Neuronal stem cell (in vitro differentiated cells): Measurements from ENCODE around the gene MAP1A.

Experiments
- DNase-seq: peaks from one replicate; pipeline ENCODE4 v3.0.0-alpha.2; 2013; ENCODE audit warnings: low spot score
- H2AFZ ChIP-seq: one replicate; pipeline ENCODE4 v1.6.1; 2013; ENCODE audit warnings: mild to moderate bottlenecking, low read length, inconsistent platforms
- H2AK5ac ChIP-seq: 2 replicates; pipeline ENCODE4 v1.6.1; 2013; ENCODE audit warnings: low read depth, mild to moderate bottlenecking, inconsistent platforms, low read length, moderate library complexity, mixed read lengths
- H2BK120ac ChIP-seq: 2 replicates; pipeline ENCODE4 v1.6.1; 2013; ENCODE audit warnings: low read depth, mild to moderate bottlenecking, inconsistent platforms, low read length, moderate library complexity, mixed read lengths
- H2BK12ac ChIP-seq: one replicate; pipeline ENCODE4 v1.6.1; 2013; ENCODE audit warnings: low read length, inconsistent platforms
- H2BK15ac ChIP-seq: 2 replicates; pipeline ENCODE4 v1.6.1; 2013; ENCODE audit warnings: mild to moderate bottlenecking, low read length, inconsistent platforms, mixed read lengths
- H2BK5ac ChIP-seq: one replicate; pipeline ENCODE4 v1.6.1; 2013; ENCODE audit warnings: inconsistent platforms, mild to moderate bottlenecking, low read length, moderate library complexity
- H3K14ac ChIP-seq: one replicate; pipeline ENCODE4 v1.6.1; 2013; ENCODE audit warnings: low read length, inconsistent platforms
- H3K18ac ChIP-seq: 2 replicates; pipeline ENCODE4 v1.6.1; 2013; ENCODE audit warnings: low read length, inconsistent platforms
- H3K23ac ChIP-seq: 2 replicates; pipeline ENCODE4 v1.6.1; 2013; ENCODE audit warnings: low read depth, mild to moderate bottlenecking, mixed read lengths, low read length, inconsistent platforms; ENCODE audit not compliant: poor library complexity
- H3K27ac ChIP-seq: replicated peaks from 3 replicates; pipeline ENCODE4 v1.5.1; 2013; ENCODE audit warnings: low read length, inconsistent platforms
- H3K27me3 ChIP-seq, 3 experiments: 2 replicates each; pipeline ENCODE4 v1.6.1; 2013; ENCODE audit warnings: low read length in 3 of 3, mild to moderate bottlenecking in 2 of 3, inconsistent platforms in 1 of 3, low read depth in 1 of 3, mixed read lengths in 1 of 3, moderate library complexity in 1 of 3; ENCODE audit not compliant: control insufficient read depth in 3 of 3, insufficient read depth in 3 of 3
- H3K36me3 ChIP-seq, 2 donors: replicated peaks in 1 of 2; 2 replicates each; pipeline ENCODE4 v1.6.1; 2013; ENCODE audit warnings: low read length in 2 of 2; ENCODE audit not compliant: control insufficient read depth in 2 of 2, insufficient read depth in 2 of 2
- H3K4ac ChIP-seq: 2 replicates; pipeline ENCODE4 v1.6.1; 2013; ENCODE audit warnings: inconsistent platforms, mild to moderate bottlenecking, low read length, moderate library complexity
- H3K4me1 ChIP-seq, 2 donors: 1 replicate in 1 of 2; 2 replicates in 1 of 2; pipeline ENCODE4 v1.6.1; 2013; ENCODE audit warnings: low read length in 2 of 2, low read depth in 1 of 2; ENCODE audit not compliant: control insufficient read depth in 2 of 2, insufficient read depth in 1 of 2
- H3K4me2 ChIP-seq: one replicate; pipeline ENCODE4 v1.6.1; 2013; ENCODE audit warnings: mild to moderate bottlenecking, low read length, inconsistent platforms; ENCODE audit not compliant: insufficient read depth, poor library complexity, severe bottlenecking
- H3K4me3 ChIP-seq, 2 donors: 2 replicates each; pipeline ENCODE4 v1.5.1; 2013; ENCODE audit warnings: low read length in 2 of 2, mild to moderate bottlenecking in 2 of 2, inconsistent platforms in 1 of 2, moderate library complexity in 1 of 2
- H3K79me1 ChIP-seq: one replicate; pipeline ENCODE4 v1.6.1; 2013; ENCODE audit warnings: low read depth, mild to moderate bottlenecking, inconsistent platforms, low read length, moderate library complexity
- H3K9ac ChIP-seq: one replicate; pipeline ENCODE4 v1.6.1; 2013; ENCODE audit warnings: mild to moderate bottlenecking, low read depth, low read length, inconsistent platforms; ENCODE audit not compliant: poor library complexity
- H3K9me3 ChIP-seq, 2 donors: replicated peaks in 1 of 2; 2 replicates each; pipeline versions ENCODE3 to v1.6.1; 2013; ENCODE audit warnings: low read length in 2 of 2, mild to moderate bottlenecking in 2 of 2, inconsistent platforms in 1 of 2, low read depth in 1 of 2, mixed read lengths in 1 of 2, moderate library complexity in 1 of 2; ENCODE audit not compliant: control insufficient read depth in 2 of 2, insufficient read depth in 1 of 2
- H4K8ac ChIP-seq: one replicate; pipeline ENCODE4 v1.6.1; 2013; ENCODE audit warnings: low read depth, mild to moderate bottlenecking, inconsistent platforms, low read length, moderate library complexity
- H4K91ac ChIP-seq: one replicate; pipeline ENCODE4 v1.6.1; 2013; ENCODE audit warnings: low read length, low read depth, mild to moderate bottlenecking, inconsistent platforms; ENCODE audit not compliant: poor library complexity
- WGBS, 2 donors: extraction: QIAGEN DNeasy Blood & Tissue Kit; methylation state at CpG; one replicate each; pipeline ENCODE4 v1.1.7; 2013; ENCODE audit warnings: missing lambda C conversion rate in 2 of 2, mixed read lengths in 1 of 2; ENCODE audit not compliant: insufficient read length in 2 of 2, insufficient replicate concordance in 1 of 2; ENCODE audit errors: extremely low coverage in 2 of 2; 5-methylcytosine and 5-hydroxymethylcytosine counted together

Gene MAP1A

GRCh38 chr15:43520138-43520537 is 2.7 kb downstream of the MAP1A start:
- H3K27me3 ChIP-seq: no peaks in the 10 kb centered on the region
- peaks cover 28 to 32% of the 10 kb centered on the region in 2 donors for H3K4me1 ChIP-seq

GRCh38 chr15:43521419-43521818 is 4.0 kb downstream of the MAP1A start:
- Histone ChIP-seq H3K4me1 (peaks cover 22 to 26% of the 10 kb centered on the region in 2 donors), H3K79me1 (no peaks in the 10 kb centered on the region), H2BK15ac (no peak overlapping the region), H2AK5ac (no peak overlapping the region), H3K14ac (no peak overlapping the region), H4K8ac (no peak overlapping the region), H3K4me2 (no peak overlapping the region), H3K9ac (no peak overlapping the region), H2BK5ac (no peak overlapping the region), H3K9me3 (peaks cover 9 to 18% of the 10 kb centered on the region in 2 donors), H3K27ac (no peak overlapping the region), H3K36me3 (peaks cover 45 to 58% of the 10 kb centered on the region in 2 donors), H3K4ac (no peak overlapping the region), H2BK120ac (no peak overlapping the region), H2AFZ (no peak overlapping the region), H2BK12ac (no peak overlapping the region), H3K18ac (no peak overlapping the region), H3K27me3 (no peaks in the 10 kb centered on the region), H3K4me3 (no peak overlapping the region), H4K91ac (no peak overlapping the region), H3K23ac (no peak overlapping the region)
- no CpG with 5 or more reads among the region's 11 CpGs for WGBS, 2 donors
- DNase-seq: no peak

More at GRCh38 chr15:43520138-43520537, 2.7 kb downstream of the MAP1A start:
- Histone ChIP-seq H3K9me3 (peaks cover 9 to 13% of the 10 kb centered on the region in 2 donors), H3K4me3 (no peak overlapping the region), H3K27ac (no peak overlapping the region), H3K9ac (no peak overlapping the region), H2BK15ac (peak overlapping the region; percentile 5), H3K23ac (no peak overlapping the region), H3K4me2 (no peak overlapping the region), H3K14ac (no peak overlapping the region), H4K91ac (no peak overlapping the region), H2AK5ac (no peak overlapping the region), H2BK5ac (no peak overlapping the region), H3K4ac (no peak overlapping the region), H2BK12ac (no peak overlapping the region), H4K8ac (no peak overlapping the region), H3K79me1 (no peaks in the 10 kb centered on the region), H2BK120ac (no peak overlapping the region), H3K36me3 (peaks cover 42 to 50% of the 10 kb centered on the region in 2 donors), H3K18ac (no peak overlapping the region), H2AFZ (no peak overlapping the region)
- no peak for DNase-seq
- WGBS, 2 donors: no CpG with 5 or more reads among the region's 2 CpGs

DNA sequence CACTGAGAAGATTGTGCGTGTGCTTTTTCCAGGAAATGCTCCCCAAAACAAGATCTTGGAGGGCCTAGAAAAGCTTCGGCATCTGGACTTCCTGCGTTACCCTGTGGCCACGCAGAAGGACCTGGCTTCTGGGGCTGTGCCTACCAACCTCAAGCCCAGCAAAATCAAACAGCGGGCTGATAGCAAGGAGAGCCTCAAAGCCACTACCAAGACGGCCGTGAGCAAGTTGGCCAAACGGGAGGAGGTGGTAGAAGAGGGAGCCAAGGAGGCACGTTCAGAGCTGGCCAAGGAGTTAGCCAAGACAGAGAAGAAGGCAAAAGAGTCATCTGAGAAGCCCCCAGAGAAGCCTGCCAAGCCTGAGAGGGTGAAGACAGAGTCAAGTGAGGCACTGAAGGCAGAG is 4.8 kb downstream of the MAP1A start:
- no peak overlapping the region for H2BK5ac ChIP-seq
- H3K4me1 ChIP-seq: peaks cover 14 to 20% of the 10 kb centered on the region in 2 donors
- H2BK15ac ChIP-seq: no peak overlapping the region
- H4K91ac ChIP-seq: no peak overlapping the region
- no peaks in the 10 kb centered on the region for H3K27me3 ChIP-seq
- no peak for DNase-seq
- no peak overlapping the region for H2AFZ ChIP-seq
- no peak overlapping the region for H3K4me2 ChIP-seq
- H3K9me3 ChIP-seq: peaks cover 9 to 18% of the 10 kb centered on the region in 2 donors
- H3K79me1 ChIP-seq: no peaks in the 10 kb centered on the region
- no CpG with 5 or more reads among the region's 9 CpGs for WGBS, 2 donors
- H2AK5ac ChIP-seq: no peak overlapping the region
- no peak overlapping the region for H3K4me3 ChIP-seq
- H3K27ac ChIP-seq: no peak overlapping the region
- no peak overlapping the region for H4K8ac ChIP-seq
- H2BK12ac ChIP-seq: no peak overlapping the region
- no peak overlapping the region for H3K18ac ChIP-seq
- H3K9ac ChIP-seq: no peak overlapping the region
- no peak overlapping the region for H3K4ac ChIP-seq
- H3K36me3 ChIP-seq: peaks cover 47 to 58% of the 10 kb centered on the region in 2 donors
- no peak overlapping the region for H2BK120ac ChIP-seq
- no peak overlapping the region for H3K23ac ChIP-seq
- no peak overlapping the region for H3K14ac ChIP-seq

DNA sequence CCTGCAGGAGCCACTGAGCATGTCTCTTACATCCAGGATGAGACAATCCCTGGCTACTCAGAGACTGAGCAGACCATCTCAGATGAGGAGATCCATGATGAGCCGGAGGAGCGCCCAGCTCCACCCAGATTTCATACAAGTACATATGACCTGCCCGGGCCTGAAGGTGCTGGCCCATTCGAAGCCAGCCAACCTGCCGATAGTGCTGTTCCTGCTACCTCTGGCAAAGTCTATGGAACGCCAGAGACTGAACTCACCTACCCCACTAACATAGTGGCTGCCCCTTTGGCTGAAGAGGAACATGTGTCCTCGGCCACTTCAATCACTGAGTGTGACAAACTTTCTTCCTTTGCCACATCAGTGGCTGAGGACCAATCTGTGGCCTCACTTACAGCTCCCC is 6.2 kb downstream of the MAP1A start:
- Histone ChIP-seq H4K91ac (no peak overlapping the region), H3K4ac (no peak overlapping the region), H2BK15ac (no peak overlapping the region), H2AK5ac (no peak overlapping the region), H3K23ac (no peak overlapping the region), H3K4me2 (no peak overlapping the region), H2BK12ac (no peak overlapping the region), H3K27ac (no peak overlapping the region), H2BK5ac (no peak overlapping the region), H3K9ac (no peak overlapping the region), H3K36me3 (peaks cover 47 to 66% of the 10 kb centered on the region in 2 donors), H2BK120ac (no peak overlapping the region), H3K79me1 (no peaks in the 10 kb centered on the region), H3K14ac (no peak overlapping the region), H4K8ac (no peak overlapping the region), H3K27me3 (no peaks in the 10 kb centered on the region), H3K9me3 (peaks cover 9 to 18% of the 10 kb centered on the region in 2 donors), H3K4me3 (no peak overlapping the region), H2AFZ (no peak overlapping the region), H3K18ac (no peak overlapping the region), H3K4me1 (peaks cover 6 to 14% of the 10 kb centered on the region in 2 donors)
- WGBS, 2 donors: no CpG with 5 or more reads among the region's 7 CpGs
- no peak for DNase-seq
